GM12874 (cell line): ENCODE data around the gene ATP5MG.

Experiments used
- TF ChIP-seq, protein P1 (sequence below): IDR thresholded peaks from 2 replicates; pipeline ENCODE4 v1.5.1; 2011; ENCODE audit warnings: low read depth, mild to moderate bottlenecking, control low read depth, low read length, moderate library complexity; ENCODE audit not compliant: insufficient read depth

Gene ATP5MG

DNA sequence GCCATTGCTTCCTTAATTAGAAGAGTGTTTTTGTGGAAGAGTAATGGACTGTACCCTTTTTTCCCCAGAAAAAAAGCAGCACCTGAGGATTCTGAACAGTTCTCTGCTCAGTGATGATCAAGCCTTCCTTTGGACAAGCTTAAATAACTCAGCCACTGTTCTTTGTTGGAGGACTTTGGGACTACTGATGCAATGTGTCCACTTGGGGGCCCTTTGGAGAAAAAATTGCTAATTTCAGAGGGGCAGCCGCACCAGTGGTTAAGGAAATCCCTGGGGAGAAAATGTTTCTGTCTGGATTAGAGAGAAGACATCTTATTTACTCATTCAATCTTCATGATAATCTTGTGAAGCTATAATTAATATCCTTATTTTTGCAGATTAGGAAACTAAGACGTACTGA is 29.6 kb downstream of the ATP5MG start:
- TF ChIP-seq, protein P1, sequence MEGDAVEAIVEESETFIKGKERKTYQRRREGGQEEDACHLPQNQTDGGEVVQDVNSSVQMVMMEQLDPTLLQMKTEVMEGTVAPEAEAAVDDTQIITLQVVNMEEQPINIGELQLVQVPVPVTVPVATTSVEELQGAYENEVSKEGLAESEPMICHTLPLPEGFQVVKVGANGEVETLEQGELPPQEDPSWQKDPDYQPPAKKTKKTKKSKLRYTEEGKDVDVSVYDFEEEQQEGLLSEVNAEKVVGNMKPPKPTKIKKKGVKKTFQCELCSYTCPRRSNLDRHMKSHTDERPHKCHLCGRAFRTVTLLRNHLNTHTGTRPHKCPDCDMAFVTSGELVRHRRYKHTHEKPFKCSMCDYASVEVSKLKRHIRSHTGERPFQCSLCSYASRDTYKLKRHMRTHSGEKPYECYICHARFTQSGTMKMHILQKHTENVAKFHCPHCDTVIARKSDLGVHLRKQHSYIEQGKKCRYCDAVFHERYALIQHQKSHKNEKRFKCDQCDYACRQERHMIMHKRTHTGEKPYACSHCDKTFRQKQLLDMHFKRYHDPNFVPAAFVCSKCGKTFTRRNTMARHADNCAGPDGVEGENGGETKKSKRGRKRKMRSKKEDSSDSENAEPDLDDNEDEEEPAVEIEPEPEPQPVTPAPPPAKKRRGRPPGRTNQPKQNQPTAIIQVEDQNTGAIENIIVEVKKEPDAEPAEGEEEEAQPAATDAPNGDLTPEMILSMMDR, result no peak

DNA sequence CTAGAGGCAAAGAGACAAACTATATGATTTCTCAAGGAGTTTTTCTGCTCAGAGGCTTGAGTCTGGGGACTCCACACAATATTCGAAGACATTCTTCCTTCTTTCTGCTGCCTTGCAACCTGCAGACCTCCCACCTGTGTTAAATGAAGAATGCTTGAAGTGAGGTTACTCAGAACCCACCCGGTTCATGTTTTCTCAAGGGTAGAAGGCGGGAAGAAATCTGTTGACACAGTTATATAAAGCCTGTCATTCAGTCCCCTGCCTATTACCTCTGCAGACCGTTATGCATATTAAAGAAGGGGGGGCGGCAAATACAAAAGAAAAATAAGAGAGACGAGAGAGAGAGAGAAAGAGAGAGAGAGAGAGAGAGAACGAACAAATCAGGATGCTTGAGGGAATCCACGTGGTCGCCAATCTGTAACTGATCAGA is 32.7 kb downstream of the ATP5MG start:
- TF ChIP-seq, protein P1, result no peak

DNA sequence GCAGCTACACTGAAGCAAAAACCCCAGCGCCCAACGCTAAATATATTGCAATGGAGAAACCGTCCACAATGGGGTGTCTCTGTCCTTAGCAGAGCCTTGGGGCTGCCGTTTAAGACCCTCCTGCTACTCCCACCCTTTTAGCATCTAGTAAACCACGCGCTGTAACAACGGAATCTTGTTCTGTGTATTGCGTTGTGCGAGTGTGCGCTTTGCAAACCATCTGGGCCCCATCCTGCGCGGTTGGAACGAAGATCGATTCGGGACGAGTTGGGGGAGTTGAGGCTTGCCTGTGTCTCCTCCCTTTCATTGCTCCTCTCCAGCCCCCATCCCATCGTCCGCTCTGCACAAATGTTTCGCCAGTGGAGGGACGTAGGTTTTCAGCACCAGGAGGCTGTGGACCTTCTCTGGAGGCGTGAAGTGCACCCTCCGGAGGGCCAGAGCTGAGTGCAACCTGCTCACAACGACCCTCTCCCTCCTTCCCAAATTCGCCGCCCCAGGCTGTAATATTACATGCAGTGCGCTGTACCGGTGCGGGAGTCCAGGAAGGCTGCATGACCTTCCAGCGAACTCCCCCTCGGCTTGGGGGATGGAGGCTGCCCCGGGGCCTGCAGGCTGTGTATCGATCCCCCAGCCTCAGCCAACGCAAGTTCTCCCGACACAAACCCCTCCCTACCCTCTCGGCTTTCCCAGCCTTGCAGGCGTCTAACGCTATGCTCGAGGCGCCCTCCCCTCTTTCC is 33.3 kb downstream of the ATP5MG start:
- TF ChIP-seq, protein P1, result no peak

DNA sequence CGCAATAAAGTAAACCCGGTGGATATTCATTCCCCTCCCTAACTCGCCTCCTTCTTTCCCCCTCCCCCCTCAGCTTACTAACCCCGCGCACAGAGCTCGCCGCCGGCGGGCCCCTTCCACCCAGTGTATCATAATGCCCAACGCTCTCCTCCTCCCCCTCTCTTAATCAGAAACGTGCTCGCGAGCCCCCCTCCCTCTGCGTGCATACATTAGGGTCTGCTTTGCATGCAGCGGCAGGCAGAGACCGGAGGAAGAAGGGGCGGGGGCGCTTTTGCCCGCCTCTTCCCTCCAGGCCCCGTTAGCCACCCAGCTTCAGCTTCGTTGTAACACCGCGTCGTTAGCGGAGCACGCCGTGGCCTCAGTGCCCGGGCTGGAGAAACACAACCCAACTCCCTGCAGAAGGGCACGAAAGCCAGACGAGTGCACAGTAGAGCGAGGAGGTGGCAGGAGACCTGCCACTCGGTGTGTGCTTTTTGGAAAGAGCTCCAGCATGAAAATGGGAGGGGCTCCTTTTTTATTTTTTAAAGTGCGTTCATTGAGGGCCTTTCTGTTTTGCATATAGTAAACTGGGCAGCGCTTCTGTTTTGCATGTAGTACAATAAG is 34.0 kb downstream of the ATP5MG start:
- TF ChIP-seq, protein P1, result no peak

DNA sequence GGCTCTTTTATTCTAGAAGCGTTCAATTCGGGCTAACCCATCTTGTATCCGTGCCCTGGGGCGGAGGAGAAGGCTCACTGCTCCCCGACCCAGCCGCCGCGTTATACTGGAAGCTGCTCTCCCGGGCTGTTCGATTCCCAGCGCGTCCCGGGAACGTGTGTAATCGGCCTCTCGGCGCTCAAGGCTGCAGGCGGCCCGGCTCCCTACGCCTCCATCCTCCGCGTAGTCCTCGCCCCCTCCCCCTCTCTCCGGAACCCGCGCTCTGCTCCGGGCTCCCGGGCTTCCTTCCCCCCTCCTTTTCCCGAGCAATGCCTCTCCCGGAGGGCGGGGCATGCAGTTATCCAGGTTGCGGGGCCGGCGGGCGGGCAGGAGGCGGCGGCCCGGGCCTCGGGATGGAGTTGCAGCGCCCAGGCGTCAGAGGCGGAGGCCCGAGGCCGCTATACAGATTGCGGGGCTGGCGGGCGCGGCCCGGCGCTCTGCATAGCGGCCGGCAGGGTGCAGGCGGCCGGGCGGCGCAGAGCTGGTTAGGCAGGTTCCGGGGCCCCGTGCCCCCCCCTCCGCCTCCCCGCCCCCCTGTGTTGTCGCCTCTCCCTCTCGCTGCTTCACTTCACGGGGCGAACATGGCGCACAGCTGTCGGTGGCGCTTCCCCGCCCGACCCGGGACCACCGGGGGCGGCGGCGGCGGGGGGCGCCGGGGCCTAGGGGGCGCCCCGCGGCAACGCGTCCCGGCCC is 34.7 kb downstream of the ATP5MG start, which contains the start of gene KMT2A:
Gene KMT2A (plus strand): TSS at position 600 of the 732 bp plus-strand sequence. CDS start 21 bp downstream, at position 621.
- TF ChIP-seq, protein P1, result no peak

DNA sequence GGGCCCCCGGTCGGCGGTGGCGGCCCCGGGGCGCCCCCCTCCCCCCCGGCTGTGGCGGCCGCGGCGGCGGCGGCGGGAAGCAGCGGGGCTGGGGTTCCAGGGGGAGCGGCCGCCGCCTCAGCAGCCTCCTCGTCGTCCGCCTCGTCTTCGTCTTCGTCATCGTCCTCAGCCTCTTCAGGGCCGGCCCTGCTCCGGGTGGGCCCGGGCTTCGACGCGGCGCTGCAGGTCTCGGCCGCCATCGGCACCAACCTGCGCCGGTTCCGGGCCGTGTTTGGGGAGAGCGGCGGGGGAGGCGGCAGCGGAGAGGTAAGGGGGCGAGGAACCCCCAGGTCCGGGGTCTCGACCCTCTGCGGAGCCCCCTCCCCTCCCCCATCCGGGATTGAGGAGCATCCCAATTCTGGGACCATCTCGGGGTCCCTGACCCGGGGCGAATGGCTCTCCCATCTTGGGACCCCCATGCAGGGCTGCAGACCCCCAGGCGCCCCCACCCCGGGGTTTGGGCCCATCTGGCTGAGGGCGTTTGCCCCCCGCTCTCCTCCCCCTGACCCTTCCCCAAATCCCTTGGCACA is 35.3 kb downstream of the ATP5MG start:
- TF ChIP-seq, protein P1, result no peak
